ENCODE data around the gene PEMT. TPM values are rescaled to one million over a fixed set of nuclear protein-coding genes. Genes with fewer than 3 reads are reported as not detected.
A peak's percentile ranks its signal among the peaks of the same experiment; 100 is the strongest.
"Not testable (repeated sequence)": the region's sequence is repeated elsewhere in the genome, so short reads cannot be mapped to it uniquely, and the experiment has no call there.

The PEMT gene
- total and polyA plus RNA-seq, 2 donors from 2014 or later, result 36.8 to 52.1 TPM

GRCh38 chr17:17636272-17636885 lies 44.9 kb upstream of the PEMT start:
- no peak for FAIRE-seq
- TF ChIP-seq CTCF (IDR thresholded peaks at IDR 0.05; ENCODE audit: borderline replicate concordance, extremely low read depth, insufficient read depth), result no peak
- Histone ChIP-seq H3K27ac (ENCODE audit: low read depth in 2 of 2, low read length in 2 of 2) (no peak overlapping the region), H3K4me1 (ENCODE audit: control insufficient read depth in 2 of 3, insufficient read depth in 2 of 3, low read depth in 1 of 3, low read length in 3 of 3) (no peaks in the 10 kb centered on the region), H3K9me3 (ENCODE audit: control insufficient read depth in 2 of 3, insufficient read depth in 1 of 3, low read length in 3 of 3) (no peaks in the 10 kb centered on the region), H3K27me3 (ENCODE audit: control insufficient read depth, insufficient read depth, low read length) (no peaks in the 10 kb centered on the region), H3K4me3 (ENCODE audit: low read length in 3 of 3) (no peak overlapping the region), H3K9ac (ENCODE audit: low read length in 3 of 3) (no peak overlapping the region), H3K36me3 (ENCODE audit: control insufficient read depth in 2 of 3, insufficient read depth in 3 of 3, low read length in 3 of 3) (no peaks in the 10 kb centered on the region)
- DNase-seq, result peak in 1 of 5 donors; percentile 5
- intact Hi-C loops (cut with DNase I), result loop anchor here (5.0 kb wide), 1 partner anchor 284 kb away; no protein-coding TSS in a partner anchor

GRCh38 chr17:17635537-17636271 lies 44.2 kb upstream of the PEMT start:
- DNase-seq, result peak in 1 of 5 donors; percentile 29
- H3K27ac ChIP-seq (ENCODE audit: low read depth in 2 of 2, low read length in 2 of 2); H3K9ac ChIP-seq (ENCODE audit: low read length in 3 of 3); H3K4me1 ChIP-seq (ENCODE audit: control insufficient read depth in 2 of 3, insufficient read depth in 2 of 3, low read depth in 1 of 3, low read length in 3 of 3); H3K36me3 ChIP-seq (ENCODE audit: control insufficient read depth in 2 of 3, insufficient read depth in 3 of 3, low read length in 3 of 3); FAIRE-seq; H3K4me3 ChIP-seq (ENCODE audit: low read length in 3 of 3); H3K9me3 ChIP-seq (ENCODE audit: control insufficient read depth in 2 of 3, insufficient read depth in 1 of 3, low read length in 3 of 3); H3K27me3 ChIP-seq (ENCODE audit: control insufficient read depth, insufficient read depth, low read length): not testable (repeated sequence)
- intact Hi-C loops (cut with DNase I), result loop anchor here (5.0 kb wide), 1 partner anchor 283 kb away; no protein-coding TSS in a partner anchor

GRCh38 chr17:17635126-17635525 lies 43.6 kb upstream of the PEMT start:
- no peak overlapping the region for H3K27ac ChIP-seq (ENCODE audit: low read depth in 2 of 2, low read length in 2 of 2)
- H3K9ac ChIP-seq (ENCODE audit: low read length in 3 of 3), result no peak overlapping the region
- H3K27me3 ChIP-seq (ENCODE audit: control insufficient read depth, insufficient read depth, low read length), result no peaks in the 10 kb centered on the region
- intact Hi-C loops (cut with DNase I), result loop anchor here (5.0 kb wide), 1 partner anchor 283 kb away; no protein-coding TSS in a partner anchor
- DNase-seq (peak in 1 of 5 donors; percentile 43), FAIRE-seq (no peak)
- H3K4me1 ChIP-seq (ENCODE audit: control insufficient read depth in 2 of 3, insufficient read depth in 2 of 3, low read depth in 1 of 3, low read length in 3 of 3), result no peaks in the 10 kb centered on the region
- H3K9me3 ChIP-seq (ENCODE audit: control insufficient read depth in 2 of 3, insufficient read depth in 1 of 3, low read length in 3 of 3), result no peaks in the 10 kb centered on the region
- no peak for TF ChIP-seq CTCF (IDR thresholded peaks at IDR 0.05; ENCODE audit: borderline replicate concordance, extremely low read depth, insufficient read depth)
- no peaks in the 10 kb centered on the region for H3K36me3 ChIP-seq (ENCODE audit: control insufficient read depth in 2 of 3, insufficient read depth in 3 of 3, low read length in 3 of 3)
- no peak overlapping the region for H3K4me3 ChIP-seq (ENCODE audit: low read length in 3 of 3)

- DNase-seq, result no peak
- Histone ChIP-seq H3K9me3 (ENCODE audit: control insufficient read depth in 2 of 3, insufficient read depth in 1 of 3, low read length in 3 of 3) (no peaks in the 10 kb centered on the region), H3K27ac (ENCODE audit: low read depth in 2 of 2, low read length in 2 of 2) (no peak overlapping the region), H3K4me1 (ENCODE audit: control insufficient read depth in 2 of 3, insufficient read depth in 2 of 3, low read depth in 1 of 3, low read length in 3 of 3) (no peaks in the 10 kb centered on the region), H3K9ac (ENCODE audit: low read length in 3 of 3) (no peak overlapping the region), H3K27me3 (ENCODE audit: control insufficient read depth, insufficient read depth, low read length) (no peaks in the 10 kb centered on the region), H3K4me3 (ENCODE audit: low read length in 3 of 3) (no peak overlapping the region), H3K36me3 (ENCODE audit: control insufficient read depth in 2 of 3, insufficient read depth in 3 of 3, low read length in 3 of 3) (no peaks in the 10 kb centered on the region)
- intact Hi-C loops (cut with DNase I), result no loop called here
- no peak for FAIRE-seq
- no peak for TF ChIP-seq CTCF (IDR thresholded peaks at IDR 0.05; ENCODE audit: borderline replicate concordance, extremely low read depth, insufficient read depth)
Measured at GRCh38 chr17:17633310-17633709, 41.8 kb upstream of the PEMT start.

GRCh38 chr17:17632690-17633089 lies 41.2 kb upstream of the PEMT start:
- intact Hi-C loops (cut with DNase I); DNase-seq; H3K36me3 ChIP-seq (ENCODE audit: control insufficient read depth in 2 of 3, insufficient read depth in 3 of 3, low read length in 3 of 3); H3K4me1 ChIP-seq (ENCODE audit: control insufficient read depth in 2 of 3, insufficient read depth in 2 of 3, low read depth in 1 of 3, low read length in 3 of 3); FAIRE-seq; H3K27ac ChIP-seq (ENCODE audit: low read depth in 2 of 2, low read length in 2 of 2); H3K9me3 ChIP-seq (ENCODE audit: control insufficient read depth in 2 of 3, insufficient read depth in 1 of 3, low read length in 3 of 3); H3K4me3 ChIP-seq (ENCODE audit: low read length in 3 of 3); H3K27me3 ChIP-seq (ENCODE audit: control insufficient read depth, insufficient read depth, low read length); H3K9ac ChIP-seq (ENCODE audit: low read length in 3 of 3): not testable (repeated sequence)

All from kidney (tissue), 14 donors.